H9 (cell line): Measurements from ENCODE around the gene KLK7. TPM values are rescaled to one million over a fixed set of nuclear protein-coding genes. Genes with fewer than 3 reads are reported as not detected.

Experiments
- DNase-seq: peaks from one replicate; pipeline ENCODE4 v3.0.0-alpha.2; 2017
- H2AFZ ChIP-seq: one replicate; pipeline ENCODE4 v1.6.1; 2013; ENCODE audit warnings: mild to moderate bottlenecking, low read length, control low read depth, moderate library complexity
- H2AK5ac ChIP-seq: 2 replicates; pipeline ENCODE4 v1.6.1; 2013; ENCODE audit warnings: low read length, control low read depth, mixed read lengths; ENCODE audit not compliant: insufficient read length
- H2BK120ac ChIP-seq: one replicate; pipeline ENCODE4 v1.6.1; 2013; ENCODE audit warnings: low read depth, mild to moderate bottlenecking, low read length, control low read depth, inconsistent platforms; ENCODE audit not compliant: poor library complexity, severe bottlenecking
- H2BK12ac ChIP-seq: 2 replicates; pipeline ENCODE4 v1.6.1; 2013; ENCODE audit warnings: low read length, control low read depth, mixed read lengths, low read depth; ENCODE audit not compliant: insufficient read length
- H2BK15ac ChIP-seq: 2 replicates; pipeline ENCODE4 v1.6.1; 2013; ENCODE audit warnings: low read depth, low read length, control low read depth
- H2BK20ac ChIP-seq: one replicate; pipeline ENCODE4 v1.6.1; 2013; ENCODE audit warnings: low read depth, mild to moderate bottlenecking, low read length, control low read depth, inconsistent platforms; ENCODE audit not compliant: poor library complexity, severe bottlenecking
- H2BK5ac ChIP-seq: 2 replicates; pipeline ENCODE4 v1.6.1; 2013; ENCODE audit warnings: low read length, control low read depth, mixed read lengths; ENCODE audit not compliant: insufficient read length
- H3K14ac ChIP-seq: 2 replicates; pipeline ENCODE4 v1.6.1; 2013; ENCODE audit warnings: low read length, control low read depth; ENCODE audit not compliant: insufficient read depth
- H3K18ac ChIP-seq: 2 replicates; pipeline ENCODE4 v1.6.1; 2013; ENCODE audit warnings: low read depth, mild to moderate bottlenecking, mixed read lengths, low read length, control low read depth; ENCODE audit not compliant: insufficient read length
- H3K23ac ChIP-seq: 2 replicates; pipeline ENCODE4 v1.6.1; 2013; ENCODE audit warnings: low read length, control low read depth, mixed read lengths, low read depth; ENCODE audit not compliant: insufficient read length
- H3K23me2 ChIP-seq: 2 replicates; pipeline ENCODE4 v1.6.1; 2013; ENCODE audit warnings: low read depth, mild to moderate bottlenecking, mixed read lengths, low read length, control low read depth; ENCODE audit not compliant: insufficient read length, poor library complexity, severe bottlenecking
- H3K27ac ChIP-seq: 2 replicates; pipeline ENCODE4 v1.5.1; 2013; ENCODE audit warnings: low read length, control low read depth, mixed read lengths, low read depth; ENCODE audit not compliant: insufficient read length
- H3K27me3 ChIP-seq: 2 replicates; pipeline ENCODE4 v1.6.1; 2013; ENCODE audit warnings: low read length, control low read depth, inconsistent platforms; ENCODE audit not compliant: insufficient read depth
- H3K4ac ChIP-seq: 2 replicates; pipeline ENCODE4 v1.6.1; 2013; ENCODE audit warnings: low read depth, mild to moderate bottlenecking, control low read depth, inconsistent platforms, low read length, moderate library complexity
- H3K4me1 ChIP-seq: 2 replicates; pipeline ENCODE4 v1.6.1; 2013; ENCODE audit warnings: low read length, control low read depth, inconsistent platforms; ENCODE audit not compliant: insufficient read depth
- H3K4me2 ChIP-seq: 2 replicates; pipeline ENCODE4 v1.6.1; 2013; ENCODE audit warnings: low read length, control low read depth, mixed read lengths; ENCODE audit not compliant: insufficient read length, insufficient read depth
- H3K56ac ChIP-seq: 2 replicates; pipeline ENCODE4 v1.6.1; 2013; ENCODE audit warnings: low read depth, mild to moderate bottlenecking, mixed read lengths, low read length, control low read depth; ENCODE audit not compliant: insufficient read length
- H3K79me1 ChIP-seq: 2 replicates; pipeline ENCODE4 v1.6.1; 2013; ENCODE audit warnings: low read depth, mild to moderate bottlenecking, moderate library complexity, low read length, control low read depth, inconsistent platforms; ENCODE audit not compliant: insufficient read depth, poor library complexity, severe bottlenecking
- H3K79me2 ChIP-seq: 2 replicates; pipeline ENCODE4 v1.6.1; 2013; ENCODE audit warnings: low read length, control low read depth, inconsistent platforms; ENCODE audit not compliant: insufficient read depth
- H3K9ac ChIP-seq: 2 replicates; pipeline ENCODE4 v1.6.1; 2013; ENCODE audit warnings: low read length, control low read depth, mixed read lengths; ENCODE audit not compliant: insufficient read length; ENCODE audit errors: extremely low read depth
- H3K9me3 ChIP-seq: one replicate; pipeline ENCODE4 v1.6.1; 2013; ENCODE audit warnings: low read depth, low read length, inconsistent platforms; ENCODE audit not compliant: control insufficient read depth
- H3T11ph ChIP-seq: one replicate; pipeline ENCODE4 v1.6.1; 2013; ENCODE audit warnings: mild to moderate bottlenecking, low read length, control low read depth, inconsistent platforms
- H4K20me1 ChIP-seq: one replicate; pipeline ENCODE4 v1.6.1; 2013; ENCODE audit not compliant: control insufficient read depth, insufficient read length, insufficient read depth
- H4K5ac ChIP-seq: 2 replicates; pipeline ENCODE4 v1.6.1; 2013; ENCODE audit warnings: low read depth, mild to moderate bottlenecking, mixed read lengths, low read length, control low read depth; ENCODE audit not compliant: insufficient read length
- H4K8ac ChIP-seq: replicated peaks from 2 replicates; pipeline ENCODE4 v1.6.1; 2013; ENCODE audit warnings: low read length, control low read depth, mixed read lengths, low read depth; ENCODE audit not compliant: insufficient read length
- H4K91ac ChIP-seq: 2 replicates; pipeline ENCODE4 v1.6.1; 2013; ENCODE audit warnings: low read depth, mild to moderate bottlenecking, moderate library complexity, mixed read lengths, low read length, control low read depth; ENCODE audit not compliant: insufficient read length
- H3K27ac Mint-ChIP-seq, 3 experiments: 2 replicates in 2 of 3; 3 replicates in 1 of 3; pipeline ENCODE4 v1.8.0; 2020 to 2021; ENCODE audit warnings: mixed read lengths in 3 of 3, mild to moderate bottlenecking in 1 of 3, moderate library complexity in 1 of 3
- H3K27me3 Mint-ChIP-seq: 2 replicates; pipeline ENCODE4 v1.8.0; 2021; ENCODE audit warnings: low read depth, mild to moderate bottlenecking, moderate library complexity, mixed read lengths
- H3K36me3 Mint-ChIP-seq, 3 experiments: 2 replicates in 2 of 3; 3 replicates in 1 of 3; pipeline ENCODE4 v1.8.0; 2020 to 2021; ENCODE audit warnings: low read depth in 3 of 3, mixed read lengths in 3 of 3; ENCODE audit not compliant: insufficient read depth in 1 of 3
- H3K4me1 Mint-ChIP-seq, 2 experiments: 2 replicates each; pipeline ENCODE4 v1.8.0; 2020; ENCODE audit warnings: mixed read lengths in 2 of 2
- H3K4me3 Mint-ChIP-seq, 2 experiments: 2 replicates in 1 of 2; 3 replicates in 1 of 2; pipeline ENCODE4 v1.8.0; 2020 to 2021; ENCODE audit warnings: mild to moderate bottlenecking in 2 of 2, mixed read lengths in 2 of 2, moderate library complexity in 1 of 2
- H3K9me3 Mint-ChIP-seq, 2 experiments: 2 replicates in 1 of 2; 3 replicates in 1 of 2; pipeline ENCODE4 v1.8.0; 2020; ENCODE audit warnings: mild to moderate bottlenecking in 2 of 2, mixed read lengths in 2 of 2, moderate library complexity in 1 of 2
- CTCF ChIP-seq: fragments of 200-600 bp; sonication (generic); conservative IDR thresholded peaks from 3 replicates; pipeline ENCODE4 v1.8.0; 2021; ENCODE audit warnings: antibody characterized with exemption, mild to moderate bottlenecking
- WGBS: extraction: QIAGEN DNeasy Blood & Tissue Kit; methylation state at CpG from one replicate; pipeline ENCODE4 v1.1.7; 2013; ENCODE audit warnings: missing lambda C conversion rate, low lambda C conversion rate, mixed read lengths; ENCODE audit not compliant: insufficient read length; ENCODE audit errors: extremely low coverage; 5-methylcytosine and 5-hydroxymethylcytosine counted together
- total RNA-seq: library from RNA; stranded (reverse); gene quantifications from 2 replicates; pipeline ENCODE4 v1.2.1, GENCODE V29; 2021

The KLK7 gene
- total RNA-seq, 1 experiment from 2014 or later, result 0.52 TPM

GRCh38 chr19:50949861-50950260 is 33.9 kb downstream of the KLK7 start:
- 0 out of 5 replicates have a peak overlapping the region, but pooled peaks of 1 of the 2 experiments have one; percentile 16 for H3K4me3 Mint-ChIP-seq
- TF ChIP-seq CTCF, result no peak
- Histone ChIP-seq H2BK20ac (no peak overlapping the region), H2BK12ac (no peak overlapping the region), H3K79me2 (no peaks in the 10 kb centered on the region), H3K23me2 (no peaks in the 10 kb centered on the region), H3K4me2 (no peak overlapping the region), H4K8ac (no peak overlapping the region), H3K4me1 (peaks cover 3% of the 10 kb centered on the region; the same call in 1 of the 2 replicates), H3T11ph (no peak overlapping the region), H3K79me1 (no peaks in the 10 kb centered on the region), H3K23ac (no peak overlapping the region), H3K27me3 (no peaks in the 10 kb centered on the region), H2AK5ac (no peak overlapping the region), H3K14ac (no peak overlapping the region), H2AFZ (no peak overlapping the region), H4K5ac (no peak overlapping the region), H2BK15ac (no peak overlapping the region), H2BK5ac (no peak overlapping the region), H2BK120ac (no peak overlapping the region), H3K4ac (no peak overlapping the region), H3K9me3 (no peaks in the 10 kb centered on the region), H4K91ac (no peak overlapping the region), H3K56ac (no peak overlapping the region), H3K18ac (no peak overlapping the region), H3K9ac (no peak overlapping the region), H4K20me1 (no peaks in the 10 kb centered on the region), H3K27ac (no peak overlapping the region)
- WGBS, result no CpG with 5 or more reads among the region's 19 CpGs
- H3K9me3 Mint-ChIP-seq, result peaks cover 0 to 2% of the 10 kb centered on the region in 2 experiments; a peak in 2 of 5 replicates
- no peaks in the 10 kb centered on the region for H3K36me3 Mint-ChIP-seq
- H3K27ac Mint-ChIP-seq, result no peak overlapping the region
- DNase-seq, result peak; percentile 65
- peaks cover 29% of the 10 kb centered on the region for H3K27me3 Mint-ChIP-seq
- H3K4me1 Mint-ChIP-seq, result peaks cover 5 to 21% of the 10 kb centered on the region in 2 experiments
